ENCODE measurements around the gene ATG7. TPM values are rescaled to one million over a fixed set of nuclear protein-coding genes. Genes with fewer than 3 reads are reported as not detected.

ATG7 gene
- total RNA-seq, 1 experiment from 2014 or later, result 29.3 TPM

DNA sequence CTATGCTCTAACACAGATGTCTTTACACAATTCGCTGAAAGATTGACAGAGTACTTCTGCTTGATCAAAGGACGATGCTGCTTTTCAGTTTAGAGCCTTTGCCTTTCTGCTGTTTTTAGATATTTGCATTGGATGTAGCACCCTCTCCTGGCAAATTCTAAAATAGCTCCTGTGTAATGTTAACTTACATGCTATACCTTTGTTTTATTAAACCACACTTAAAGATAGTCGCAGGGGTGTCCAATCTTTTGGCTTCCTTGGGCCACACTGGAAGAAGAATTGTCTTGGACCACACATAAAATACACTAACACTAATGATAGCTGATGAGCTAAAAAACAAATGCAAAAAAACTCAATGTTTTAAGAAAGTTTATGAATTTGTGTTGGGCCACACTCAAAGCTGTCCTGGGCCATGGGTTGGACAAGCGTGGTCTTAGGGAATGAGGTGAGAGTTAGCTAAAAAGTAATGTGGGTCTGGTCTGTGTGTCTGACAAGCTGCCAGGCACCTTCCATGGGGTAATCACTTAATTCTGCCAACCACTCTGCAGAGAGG, 62.9 kb downstream of the ATG7 start:
- H4K20me1 ChIP-seq (ENCODE audit: insufficient read depth), result no peaks in the 10 kb centered on the region
- H3K36me3 ChIP-seq (ENCODE audit: control insufficient read depth in 1 of 2, insufficient read depth in 2 of 2, low read length in 2 of 2), result peaks cover 0 to 6% of the 10 kb centered on the region in 2 experiments; a peak in 1 of 4 replicates
- no peak overlapping the region for H3K27ac ChIP-seq (ENCODE audit: low read depth, low read length)
- TF ChIP-seq, protein P1, sequence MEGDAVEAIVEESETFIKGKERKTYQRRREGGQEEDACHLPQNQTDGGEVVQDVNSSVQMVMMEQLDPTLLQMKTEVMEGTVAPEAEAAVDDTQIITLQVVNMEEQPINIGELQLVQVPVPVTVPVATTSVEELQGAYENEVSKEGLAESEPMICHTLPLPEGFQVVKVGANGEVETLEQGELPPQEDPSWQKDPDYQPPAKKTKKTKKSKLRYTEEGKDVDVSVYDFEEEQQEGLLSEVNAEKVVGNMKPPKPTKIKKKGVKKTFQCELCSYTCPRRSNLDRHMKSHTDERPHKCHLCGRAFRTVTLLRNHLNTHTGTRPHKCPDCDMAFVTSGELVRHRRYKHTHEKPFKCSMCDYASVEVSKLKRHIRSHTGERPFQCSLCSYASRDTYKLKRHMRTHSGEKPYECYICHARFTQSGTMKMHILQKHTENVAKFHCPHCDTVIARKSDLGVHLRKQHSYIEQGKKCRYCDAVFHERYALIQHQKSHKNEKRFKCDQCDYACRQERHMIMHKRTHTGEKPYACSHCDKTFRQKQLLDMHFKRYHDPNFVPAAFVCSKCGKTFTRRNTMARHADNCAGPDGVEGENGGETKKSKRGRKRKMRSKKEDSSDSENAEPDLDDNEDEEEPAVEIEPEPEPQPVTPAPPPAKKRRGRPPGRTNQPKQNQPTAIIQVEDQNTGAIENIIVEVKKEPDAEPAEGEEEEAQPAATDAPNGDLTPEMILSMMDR (IDR thresholded peaks at IDR 0.05 in 2 of 3, conservative IDR thresholded peaks at IDR 0.05 in 1 of 3; ENCODE audit: borderline replicate concordance in 1 of 3, insufficient read depth in 1 of 3, low read depth in 2 of 3, low read length in 2 of 3), result peak; percentile 53 to 81 (median 66)
- no peak for TF ChIP-seq ELF1 (IDR thresholded peaks at IDR 0.05; ENCODE audit: borderline replicate concordance, low read depth)
- peak; percentile 87 for TF ChIP-seq RAD21 (IDR thresholded peaks at IDR 0.05; ENCODE audit: low read depth)
- no peak for TF ChIP-seq EZH2phosphoT487 (IDR thresholded peaks at IDR 0.05; ENCODE audit: borderline replicate concordance)
- TF ChIP-seq, protein P2, sequence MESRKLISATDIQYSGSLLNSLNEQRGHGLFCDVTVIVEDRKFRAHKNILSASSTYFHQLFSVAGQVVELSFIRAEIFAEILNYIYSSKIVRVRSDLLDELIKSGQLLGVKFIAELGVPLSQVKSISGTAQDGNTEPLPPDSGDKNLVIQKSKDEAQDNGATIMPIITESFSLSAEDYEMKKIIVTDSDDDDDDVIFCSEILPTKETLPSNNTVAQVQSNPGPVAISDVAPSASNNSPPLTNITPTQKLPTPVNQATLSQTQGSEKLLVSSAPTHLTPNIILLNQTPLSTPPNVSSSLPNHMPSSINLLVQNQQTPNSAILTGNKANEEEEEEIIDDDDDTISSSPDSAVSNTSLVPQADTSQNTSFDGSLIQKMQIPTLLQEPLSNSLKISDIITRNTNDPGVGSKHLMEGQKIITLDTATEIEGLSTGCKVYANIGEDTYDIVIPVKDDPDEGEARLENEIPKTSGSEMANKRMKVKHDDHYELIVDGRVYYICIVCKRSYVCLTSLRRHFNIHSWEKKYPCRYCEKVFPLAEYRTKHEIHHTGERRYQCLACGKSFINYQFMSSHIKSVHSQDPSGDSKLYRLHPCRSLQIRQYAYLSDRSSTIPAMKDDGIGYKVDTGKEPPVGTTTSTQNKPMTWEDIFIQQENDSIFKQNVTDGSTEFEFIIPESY (IDR thresholded peaks at IDR 0.05; ENCODE audit: extremely low read depth, insufficient replicate concordance, low read length), result no peak
- no peak for TF ChIP-seq YY1 (IDR thresholded peaks at IDR 0.05; ENCODE audit: extremely low read depth, insufficient replicate concordance, low read depth, low read length)
- no peak for TF ChIP-seq EZH2 (IDR thresholded peaks at IDR 0.05)
- no peak for TF ChIP-seq SRF (IDR thresholded peaks at IDR 0.05; ENCODE audit: low read depth)
- peaks cover 5 to 12% of the 10 kb centered on the region in 2 experiments; a peak in 3 of 4 replicates for H3K4me1 ChIP-seq (ENCODE audit: control insufficient read depth in 1 of 2, insufficient read depth in 2 of 2, low read length in 2 of 2)
- no TSS peak for BruUV-seq (replicated peaks)
- no peak overlapping the region for H3K9ac ChIP-seq (ENCODE audit: low read length)
- no peak overlapping the region for H3K4me3 ChIP-seq (replicated peaks in 1 of 2; ENCODE audit: low read depth in 1 of 2, low read length in 2 of 2)
- no peaks in the 10 kb centered on the region for H3K9me3 ChIP-seq (ENCODE audit: control insufficient read depth in 1 of 2, insufficient read depth in 1 of 2, low read depth in 1 of 2, low read length in 2 of 2)
- H3K4me2 ChIP-seq (ENCODE audit: low read length), result peak overlapping the region; percentile 25; the same call in 1 of the 2 replicates
- H2AFZ ChIP-seq (ENCODE audit: low read depth, low read length, poor library complexity, severe bottlenecking), result no peak overlapping the region
- DNase-seq (ENCODE audit: low read depth, low spot score) (peak; percentile 51), ATAC-seq (peak; percentile 88)
- ChIA-PET RAD21 (ENCODE audit: low non-redundant PET in 1 of 2, low total read pairs in 2 of 2, uncharacterized antibody in 2 of 2, unreplicated experiment in 2 of 2) (interaction anchor here (0.8 to 2.0 kb wide), 3 partner anchors 97 to 275 kb away, joined by 4 to 9 read pairs (median 5); no protein-coding TSS in a partner anchor), CTCF (interaction anchor here (0.8 to 5.1 kb wide), 21 partner anchors 9 to 576 kb away, joined by 3 to 47 read pairs (median 5); partner anchors contain the start of genes ATG7 and HRH1), POLR2A (interaction anchor here (0.8 kb wide), 1 partner anchor 275 kb away, joined by 3 read pairs; no protein-coding TSS in a partner anchor)
- no peaks in the 10 kb centered on the region for H3K27me3 ChIP-seq (ENCODE audit: insufficient read depth, low read length)
- intact Hi-C loops (cut with micrococcal nuclease), result loop anchor here (1.0 to 5.0 kb wide), 4 partner anchors 98 to 576 kb away; no protein-coding TSS in a partner anchor
- no peaks in the 10 kb centered on the region for H3K9me2 ChIP-seq (ENCODE audit: insufficient read depth)
- H3K79me2 ChIP-seq (ENCODE audit: insufficient read depth, low read length), result no peaks in the 10 kb centered on the region

All from HCT116 (cell line).